ENCODE results near the gene NPIPA1. TPM values are rescaled to one million over a fixed set of nuclear protein-coding genes. Genes with fewer than 3 reads are reported as not detected.
"Not testable (repeated sequence)": the region's sequence is repeated elsewhere in the genome, so short reads cannot be mapped to it uniquely, and the experiment has no call there.

The NPIPA1 gene
- 100 to 1,000 TPM; 102 to 110 (median 105) TPM for polyA plus RNA-seq (ENCODE audit: insufficient read length in 3 of 3)

DNA sequence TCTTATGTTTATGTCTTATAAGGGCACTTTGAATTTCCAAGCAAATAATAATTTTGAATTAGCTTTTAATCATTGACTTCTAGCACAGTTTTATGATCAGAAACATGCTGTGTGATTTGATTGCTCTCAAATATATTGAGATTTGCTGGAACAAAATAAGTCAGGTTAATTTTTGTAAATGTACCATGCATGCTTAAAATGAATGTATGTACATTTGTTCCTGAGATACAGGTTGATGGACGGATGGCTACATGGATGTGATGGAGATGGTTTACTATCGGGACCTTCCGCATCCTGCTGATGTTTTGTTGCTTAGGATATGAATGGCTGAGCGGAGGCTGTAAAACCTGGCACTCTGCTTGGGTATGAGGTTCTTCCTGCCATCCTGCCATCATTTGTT lies at the start of gene NPIPA1:
TSS of gene NPIPA1 (plus strand) at position 301 of the 400 bp plus-strand sequence. CDS start at position 301, 0 bp downstream.
- not testable (repeated sequence) for DNase-seq (ENCODE audit: low read depth in 3 of 3, low spot score in 2 of 3)

DNA sequence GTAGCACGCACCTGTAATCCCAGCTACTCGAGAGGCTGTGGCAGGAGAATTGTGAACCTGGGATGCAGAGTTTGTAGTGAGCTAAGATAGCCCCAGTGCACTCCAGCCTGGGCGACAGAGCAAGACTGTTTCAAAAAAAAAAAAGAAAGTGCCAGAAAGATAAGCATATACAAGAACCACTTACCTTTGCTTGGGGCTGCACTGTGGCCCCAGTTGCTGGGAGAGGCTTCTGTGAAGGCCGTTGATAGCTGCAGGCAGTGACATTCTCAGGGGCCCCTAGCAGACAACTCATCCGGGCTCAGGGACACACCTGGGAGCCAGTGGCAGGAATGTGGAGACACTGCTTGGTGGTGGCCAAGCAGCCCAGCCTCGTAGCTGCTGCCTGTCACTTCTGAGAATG lies 45.1 kb upstream of the NPIPA1 start:
- not testable (repeated sequence) for DNase-seq (ENCODE audit: low read depth in 3 of 3, low spot score in 2 of 3)

DNA sequence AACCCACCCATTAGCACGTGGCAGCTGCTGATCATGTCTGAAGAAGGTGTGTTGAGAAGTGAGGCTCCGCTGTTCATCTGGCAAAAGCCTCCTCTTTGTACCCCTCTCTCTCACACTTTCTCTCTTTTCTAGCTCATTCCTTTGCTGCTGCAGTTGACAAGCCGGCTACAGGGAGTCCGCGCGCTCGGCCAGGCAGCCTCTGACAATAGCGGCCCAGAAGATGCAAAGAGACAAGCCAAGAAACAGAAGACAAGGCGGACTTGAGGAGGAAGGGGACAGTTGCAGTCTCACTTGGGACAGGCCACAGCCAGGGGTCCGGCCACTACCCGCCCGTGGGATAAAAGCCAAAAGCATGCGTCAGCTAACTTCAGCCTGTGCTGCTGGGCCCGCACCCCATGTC lies 41.9 kb upstream of the NPIPA1 start:
- not testable (repeated sequence) for DNase-seq (ENCODE audit: low read depth in 3 of 3, low spot score in 2 of 3)

DNA sequence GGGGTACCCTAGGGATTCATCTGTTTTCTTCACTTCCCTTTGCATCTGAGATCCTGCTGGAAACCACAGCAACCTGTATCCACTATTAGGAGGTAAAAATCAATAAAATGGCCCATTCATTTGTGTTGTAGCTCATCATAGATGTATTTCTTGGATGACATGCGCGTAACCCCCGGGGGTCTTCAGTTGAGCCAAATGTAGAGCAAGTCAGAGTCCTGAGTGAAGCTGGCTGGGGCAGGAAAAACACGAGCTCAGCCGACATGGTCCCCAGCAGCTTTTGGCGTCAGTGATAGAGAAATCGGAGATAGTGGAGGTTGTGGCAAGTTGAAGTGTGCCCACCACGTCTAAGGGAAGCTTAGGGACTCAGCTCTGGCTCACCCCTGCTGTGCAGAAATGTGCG lies 41.2 kb upstream of the NPIPA1 start:
- not testable (repeated sequence) for DNase-seq (ENCODE audit: low read depth in 3 of 3, low spot score in 2 of 3)

DNA sequence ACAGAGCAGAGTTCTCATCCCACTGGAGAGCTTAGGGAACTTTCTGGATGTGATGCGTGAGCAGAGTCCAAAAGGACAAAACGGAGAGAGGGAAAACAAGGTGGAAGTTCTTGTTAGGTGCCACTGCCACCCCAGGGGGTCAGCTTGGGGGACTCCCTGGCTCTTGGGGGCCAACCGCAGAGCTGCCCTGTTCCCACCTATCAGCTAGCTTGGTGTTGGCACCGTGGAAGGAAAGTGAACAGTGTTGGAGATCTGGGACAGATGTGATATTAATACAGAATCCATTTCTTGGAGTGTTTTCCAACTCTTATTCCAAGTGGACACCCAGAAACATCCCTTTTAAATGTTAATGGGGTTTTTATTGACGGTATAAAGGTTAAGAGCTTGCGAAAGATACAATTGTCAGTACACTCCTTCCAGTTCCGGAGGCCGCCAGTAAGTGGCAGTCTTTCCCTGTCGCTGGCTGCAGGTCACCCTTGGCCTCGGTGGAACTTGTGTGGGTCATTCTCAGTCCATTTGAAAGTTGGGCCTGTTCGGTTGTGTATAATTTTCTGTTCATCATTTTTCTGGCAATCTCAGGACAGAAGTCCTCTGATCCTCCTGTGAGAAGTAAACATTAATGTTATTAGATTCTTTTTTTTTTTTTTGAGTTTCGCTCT lies 40.1 kb upstream of the NPIPA1 start:
- not testable (repeated sequence) for DNase-seq (ENCODE audit: low read depth in 3 of 3, low spot score in 2 of 3)

DNA sequence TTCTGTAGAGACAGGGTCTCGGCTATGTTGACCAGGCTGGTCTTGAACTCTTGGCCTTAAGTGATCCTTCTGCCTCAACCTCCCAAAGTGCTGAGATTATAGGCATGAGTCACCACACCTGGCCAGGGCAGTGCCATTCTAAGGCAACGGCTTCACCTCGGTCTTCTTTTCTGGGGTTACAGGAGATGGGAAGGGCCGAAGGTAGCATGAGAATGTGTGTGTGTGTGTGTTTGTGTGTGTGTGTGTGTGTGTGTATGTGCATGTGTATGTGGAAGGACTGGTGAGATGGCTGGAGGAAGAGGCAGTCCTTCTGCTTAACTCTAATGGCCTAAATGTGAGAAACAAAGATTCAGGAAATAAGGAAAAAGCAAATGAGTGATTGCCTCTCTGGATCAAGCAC lies 39.1 kb upstream of the NPIPA1 start:
- DNase-seq (ENCODE audit: low read depth in 3 of 3, low spot score in 2 of 3) = not testable (repeated sequence)

DNA sequence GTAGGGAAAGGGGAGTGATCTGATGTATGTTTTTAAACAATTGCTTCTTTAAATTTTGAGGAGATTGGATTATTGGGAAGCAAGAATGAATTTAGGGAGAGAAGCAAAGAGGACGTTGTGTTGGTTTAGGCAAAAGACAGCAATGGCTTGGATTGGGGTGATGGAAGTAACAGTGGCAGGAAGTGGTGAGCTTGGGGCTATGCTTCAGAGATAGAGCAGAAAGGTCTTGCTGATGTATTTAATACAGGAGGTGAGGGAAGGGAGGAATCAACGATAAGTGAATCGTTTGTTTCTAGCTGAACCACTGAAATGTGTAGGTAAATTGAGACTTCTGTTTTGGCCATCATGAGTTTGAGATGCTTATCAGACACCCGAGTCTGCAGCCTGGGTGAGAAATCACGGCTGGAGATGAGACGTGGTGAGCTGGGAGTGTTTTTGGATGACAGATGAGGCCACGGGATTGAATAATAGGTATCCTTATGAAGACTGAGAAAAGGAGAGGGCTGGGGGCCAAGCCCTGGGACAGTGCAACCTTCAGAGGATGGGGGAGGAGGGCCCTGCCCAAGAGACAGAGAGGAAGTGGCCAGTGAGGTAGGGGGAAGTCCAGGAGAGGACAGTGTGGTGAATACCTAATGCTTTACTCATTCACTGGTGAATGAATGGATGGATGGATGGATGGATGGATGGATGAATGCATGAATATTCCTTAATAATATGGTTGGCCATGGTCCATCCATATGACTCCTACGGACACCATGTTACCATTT lies 33.9 kb upstream of the NPIPA1 start:
- DNase-seq (ENCODE audit: low read depth in 3 of 3, low spot score in 2 of 3) = not testable (repeated sequence)

DNA sequence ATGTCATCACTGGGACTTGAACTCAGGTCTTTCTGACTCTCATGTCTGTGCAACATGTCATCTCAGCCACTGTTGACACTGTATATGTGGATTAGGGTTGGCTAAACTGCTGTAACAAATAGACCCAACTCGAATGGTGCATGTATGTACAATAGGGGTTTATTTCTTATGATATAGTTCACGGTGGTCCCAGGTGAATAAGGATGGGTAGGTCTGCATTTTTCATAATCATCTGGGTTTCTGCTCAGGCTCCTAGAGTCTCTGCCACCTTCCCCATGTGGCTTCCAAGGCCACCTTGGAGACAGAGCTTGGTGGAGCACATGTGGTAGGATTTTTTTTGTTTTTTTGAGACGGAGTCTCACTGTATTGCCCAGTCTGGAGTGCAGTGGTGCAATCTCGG lies 27.5 kb upstream of the NPIPA1 start:
- not testable (repeated sequence) for DNase-seq (ENCODE audit: low read depth in 3 of 3, low spot score in 2 of 3)

DNA sequence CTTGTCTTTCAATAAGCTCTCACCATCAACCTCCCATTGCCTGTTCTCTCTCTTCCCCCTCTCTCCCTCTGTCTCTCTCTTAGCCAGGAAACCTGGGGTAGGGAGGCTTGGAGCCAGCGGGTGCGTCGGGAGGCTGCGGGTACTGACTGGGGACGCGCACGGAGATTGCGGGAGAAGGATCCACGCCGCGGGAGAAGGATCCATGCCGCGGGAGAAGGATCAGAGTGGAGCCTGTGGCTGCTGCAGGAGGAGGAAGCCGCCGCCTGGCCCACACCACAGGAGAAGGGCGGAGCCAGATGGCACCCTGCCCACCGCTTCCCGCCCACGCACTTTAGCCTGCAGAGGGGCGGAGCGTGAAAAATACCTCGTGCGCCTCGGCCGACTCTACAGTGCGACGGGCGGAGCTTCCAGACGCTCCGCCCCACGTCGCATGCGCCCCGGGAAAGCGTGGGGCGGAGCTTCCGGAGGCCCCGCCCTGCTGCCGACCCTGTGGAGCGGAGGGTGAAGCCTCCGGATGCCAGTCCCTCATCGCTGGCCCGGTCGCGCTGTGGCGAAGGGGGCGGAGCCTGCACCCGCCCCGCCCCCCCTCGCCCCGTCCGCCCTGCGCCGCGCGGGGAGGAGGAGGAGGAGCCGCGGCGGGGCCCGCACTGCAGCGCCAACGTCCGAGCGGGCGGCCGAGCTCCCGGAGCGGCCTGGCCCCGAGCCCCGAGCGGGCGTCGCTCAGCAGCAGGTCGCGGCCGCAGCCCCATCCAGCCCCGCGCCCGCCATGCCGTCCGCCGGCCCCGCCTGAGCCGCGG lies 26.2 kb upstream of the NPIPA1 start:
- not testable (repeated sequence) for DNase-seq (ENCODE audit: low read depth in 3 of 3, low spot score in 2 of 3)

DNA sequence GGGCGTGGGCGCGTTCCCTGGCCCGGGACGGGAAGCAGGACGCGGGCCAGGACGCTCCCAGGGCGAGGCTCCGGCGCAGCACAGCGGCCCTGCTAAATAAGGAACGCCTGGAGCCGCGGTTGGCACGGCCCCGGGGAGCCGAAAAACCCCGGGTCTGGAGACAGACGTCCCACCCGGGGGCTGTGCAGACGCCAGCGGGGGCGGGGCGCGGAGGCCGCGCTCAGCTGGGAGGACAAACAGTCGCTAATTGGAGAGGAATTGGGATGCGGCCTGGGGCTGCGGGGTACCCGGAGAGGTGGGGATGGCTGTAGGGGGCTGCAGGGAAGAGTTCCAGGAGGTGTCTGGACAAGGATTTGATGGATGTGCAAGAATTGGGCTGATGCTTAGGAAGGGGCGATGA lies 25.3 kb upstream of the NPIPA1 start:
- DNase-seq (ENCODE audit: low read depth in 3 of 3, low spot score in 2 of 3) = not testable (repeated sequence)

DNA sequence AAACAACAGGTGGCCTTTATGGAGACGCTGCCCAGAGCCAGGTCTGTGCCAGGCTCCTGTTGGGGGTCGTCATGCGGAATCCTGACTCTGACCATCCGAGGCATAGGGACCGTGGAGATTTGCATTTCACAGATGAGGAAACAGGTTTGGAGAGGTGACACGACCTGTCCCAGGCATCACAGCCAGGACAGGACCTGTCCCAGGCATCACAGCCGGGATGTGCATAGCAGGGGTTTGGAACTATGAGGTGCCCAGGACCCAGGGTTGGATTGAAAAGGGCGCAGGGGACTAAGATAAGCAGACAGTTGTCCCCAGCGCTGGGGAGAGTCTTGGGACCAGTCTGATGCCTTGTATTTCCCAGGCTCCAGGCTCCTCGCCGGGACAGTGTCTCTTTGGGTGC lies 24.7 kb upstream of the NPIPA1 start:
- not testable (repeated sequence) for DNase-seq (ENCODE audit: low read depth in 3 of 3, low spot score in 2 of 3)

DNA sequence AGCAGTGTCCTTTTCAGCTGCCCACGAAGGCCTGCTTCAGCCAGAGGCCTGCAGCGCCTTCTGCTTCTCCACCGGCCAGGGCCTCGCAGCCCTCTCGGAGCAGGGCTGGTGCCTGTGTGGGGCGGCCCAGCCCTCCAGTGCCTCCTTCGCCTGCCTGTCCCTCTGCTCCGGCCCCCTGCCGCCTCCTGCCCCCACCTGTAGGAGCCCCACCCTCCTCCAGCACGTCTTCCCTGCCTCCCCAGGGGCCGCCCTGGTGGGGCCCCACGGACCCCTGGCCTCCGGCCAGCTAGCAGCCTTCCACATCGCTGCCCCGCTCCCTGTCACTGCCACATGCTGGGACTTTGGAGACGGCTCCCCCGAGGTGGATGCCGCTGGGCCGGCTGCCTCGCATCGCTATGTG lies 18.7 kb upstream of the NPIPA1 start:
- not testable (repeated sequence) for DNase-seq (ENCODE audit: low read depth in 3 of 3, low spot score in 2 of 3)

DNA sequence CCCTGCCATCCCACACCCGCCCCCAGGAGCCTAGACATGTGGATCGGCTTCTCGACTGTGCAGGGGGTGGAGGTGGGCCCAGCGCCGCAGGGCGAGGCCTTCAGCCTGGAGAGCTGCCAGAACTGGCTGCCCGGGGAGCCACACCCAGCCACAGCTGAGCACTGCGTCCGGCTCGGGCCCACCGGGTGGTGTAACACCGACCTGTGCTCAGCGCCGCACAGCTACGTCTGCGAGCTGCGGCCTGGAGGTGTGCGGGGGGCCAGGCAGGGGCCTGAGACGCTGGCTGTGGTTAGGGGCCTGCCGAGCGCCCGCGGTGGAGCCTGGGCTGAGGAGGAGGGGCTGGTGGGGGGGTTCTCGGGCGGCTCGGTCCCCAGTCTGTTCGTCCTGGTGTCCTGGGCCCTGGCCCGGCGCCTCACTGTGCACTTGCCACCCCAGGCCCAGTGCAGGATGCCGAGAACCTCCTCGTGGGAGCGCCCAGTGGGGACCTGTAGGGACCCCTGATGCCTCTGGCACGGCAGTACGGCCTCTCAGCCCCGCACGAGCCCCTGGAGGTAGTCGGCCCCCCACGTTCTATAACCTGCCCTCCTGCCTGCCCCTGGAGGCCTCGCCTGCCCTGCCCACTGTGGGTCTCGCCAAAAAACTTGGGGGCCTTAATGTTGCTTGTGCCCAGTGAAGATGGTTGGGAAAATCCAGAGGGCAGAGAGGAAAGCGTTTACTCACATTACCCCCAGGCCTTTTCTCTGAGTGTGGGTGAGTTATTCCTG lies 17.2 kb upstream of the NPIPA1 start:
- not testable (repeated sequence) for DNase-seq (ENCODE audit: low read depth in 3 of 3, low spot score in 2 of 3)

DNA sequence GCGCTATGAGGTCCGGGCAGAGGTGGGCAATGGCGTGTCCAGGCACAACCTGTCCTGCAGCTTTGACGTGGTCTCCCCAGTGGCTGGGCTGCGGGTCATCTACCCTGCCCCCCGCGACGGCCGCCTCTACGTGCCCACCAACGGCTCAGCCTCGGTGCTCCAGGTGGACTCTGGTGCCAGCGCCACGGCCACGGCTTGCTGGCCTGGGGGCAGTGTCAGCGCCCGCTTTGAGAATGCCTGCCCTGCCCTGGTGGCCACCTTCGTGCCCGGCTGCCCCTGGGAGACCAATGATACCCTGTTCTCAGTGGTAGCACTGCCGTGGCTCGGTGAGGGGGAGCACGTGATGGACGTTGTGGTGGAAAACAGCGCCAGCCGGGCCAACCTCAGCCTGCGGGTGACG lies 15.0 kb upstream of the NPIPA1 start:
- not testable (repeated sequence) for DNase-seq (ENCODE audit: low read depth in 3 of 3, low spot score in 2 of 3)

DNA sequence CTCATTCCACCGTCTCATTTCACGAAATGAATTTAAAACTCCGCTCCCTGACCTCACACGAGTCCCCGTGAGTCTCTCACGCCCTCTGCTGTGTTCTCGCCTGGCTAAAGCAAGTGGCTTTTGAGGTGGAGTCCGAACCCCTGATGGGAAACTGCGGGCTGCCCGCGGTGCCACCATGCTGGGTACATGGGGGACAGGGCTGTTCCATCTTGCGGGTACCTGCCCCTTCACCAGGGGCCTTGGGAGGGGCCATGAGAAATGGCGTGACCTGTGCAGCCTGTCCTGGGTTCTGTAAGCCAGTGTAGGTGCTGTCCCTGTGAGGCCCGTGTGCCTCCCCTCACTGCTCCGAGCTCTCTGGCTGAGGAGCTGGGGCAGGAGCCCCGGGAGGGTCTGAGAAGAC lies 14.3 kb upstream of the NPIPA1 start:
- DNase-seq (ENCODE audit: low read depth in 3 of 3, low spot score in 2 of 3) = not testable (repeated sequence)

DNA sequence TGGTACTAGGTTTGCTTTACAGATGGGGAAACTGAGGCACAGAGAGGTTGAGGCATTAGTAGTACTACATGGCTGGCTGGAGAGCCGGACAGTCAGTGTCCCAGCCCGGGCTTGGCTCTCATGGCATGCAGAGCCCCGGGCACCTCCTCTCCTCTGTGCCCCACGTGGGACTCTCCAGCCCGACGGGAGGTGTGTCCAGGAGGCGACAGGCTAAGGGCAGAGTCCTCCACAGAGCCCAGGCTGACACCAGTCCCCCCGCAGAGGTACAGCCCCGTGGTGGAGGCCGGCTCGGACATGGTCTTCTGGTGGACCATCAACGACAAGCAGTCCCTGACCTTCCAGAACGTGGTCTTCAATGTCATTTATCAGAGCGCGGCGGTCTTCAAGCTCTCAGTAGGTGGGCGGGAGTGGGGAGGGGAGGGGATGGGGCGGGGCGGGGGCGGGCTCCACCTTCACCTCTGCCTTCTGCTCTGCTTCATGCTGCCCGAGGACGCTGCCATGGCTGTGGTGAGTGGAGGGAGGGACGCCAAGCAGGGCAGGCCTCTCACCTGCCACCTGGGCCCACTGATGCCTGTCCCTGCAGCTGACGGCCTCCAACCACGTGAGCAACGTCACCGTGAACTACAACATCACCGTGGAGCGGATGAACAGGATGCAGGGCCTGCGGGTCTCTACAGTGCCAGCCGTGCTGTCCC lies 13.7 kb upstream of the NPIPA1 start:
- not testable (repeated sequence) for DNase-seq (ENCODE audit: low read depth in 3 of 3, low spot score in 2 of 3)

DNA sequence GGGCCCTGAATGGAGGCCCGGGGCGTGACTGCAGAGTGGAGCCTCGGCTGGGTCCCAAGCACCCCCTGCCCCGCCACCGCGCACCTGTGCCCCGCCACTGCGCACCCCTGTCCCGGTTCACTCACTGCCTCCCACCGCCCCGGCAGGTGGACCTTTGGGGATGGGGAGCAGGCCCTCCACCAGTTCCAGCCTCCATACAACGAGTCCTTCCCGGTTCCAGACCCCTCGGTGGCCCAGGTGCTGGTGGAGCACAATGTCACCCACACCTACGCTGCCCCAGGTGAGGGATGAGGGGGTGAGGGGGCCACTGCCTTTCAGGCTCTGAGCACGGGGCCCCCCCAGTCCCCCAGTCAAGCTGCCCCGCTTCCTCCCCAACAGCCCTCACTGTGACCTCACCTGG lies 12.9 kb upstream of the NPIPA1 start:
- DNase-seq (ENCODE audit: low read depth in 3 of 3, low spot score in 2 of 3) = not testable (repeated sequence)

DNA sequence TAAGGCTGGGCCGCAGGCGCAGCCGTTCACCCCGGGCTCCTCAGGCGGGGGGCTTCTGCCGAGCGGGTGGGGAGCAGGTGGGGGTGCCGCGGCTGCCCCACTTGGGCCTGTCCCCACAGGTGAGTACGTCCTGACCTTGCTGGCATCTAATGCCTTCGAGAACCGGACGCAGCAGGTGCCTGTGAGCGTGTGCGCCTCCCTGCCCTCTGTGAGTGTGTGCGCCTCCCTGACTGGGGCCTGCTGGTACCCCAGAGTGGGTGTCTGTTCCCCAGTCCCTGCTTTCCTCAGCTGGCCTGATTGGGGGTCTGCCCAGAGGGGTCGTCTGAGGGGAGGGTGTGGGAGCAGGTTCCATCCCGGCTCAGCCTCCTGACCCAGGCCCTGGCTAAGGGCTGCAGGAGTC lies 12.3 kb upstream of the NPIPA1 start:
- DNase-seq (ENCODE audit: low read depth in 3 of 3, low spot score in 2 of 3) = not testable (repeated sequence)

DNA sequence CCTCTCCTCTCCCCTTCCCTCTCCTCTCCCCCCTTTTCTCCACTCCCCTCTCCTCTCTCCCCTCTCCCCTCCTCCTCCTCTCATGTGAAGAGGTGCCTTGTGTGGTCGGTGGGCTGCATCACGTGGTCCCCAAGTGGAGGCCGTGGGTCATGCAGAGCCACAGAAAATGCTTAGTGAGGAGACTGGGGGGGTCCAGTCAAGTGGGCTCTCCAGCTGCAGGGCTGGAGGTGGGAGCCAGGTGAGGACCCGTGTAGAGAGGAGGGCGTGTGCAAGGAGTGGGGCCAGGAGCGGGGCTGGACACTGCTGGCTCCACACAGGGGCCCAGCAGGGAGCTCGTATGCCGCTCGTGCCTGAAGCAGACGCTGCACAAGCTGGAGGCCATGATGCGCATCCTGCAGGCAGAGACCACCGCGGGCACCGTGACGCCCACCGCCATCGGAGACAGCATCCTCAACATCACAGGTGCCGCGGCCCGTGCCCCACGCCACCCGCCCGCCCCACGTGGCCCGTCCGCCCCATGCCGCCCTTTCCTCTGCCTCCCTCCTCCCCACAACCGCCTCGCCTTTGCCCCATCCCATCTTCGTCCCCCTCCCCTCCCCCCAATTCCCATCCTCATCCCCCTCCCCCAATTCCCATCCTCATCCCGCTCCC lies 9.1 kb upstream of the NPIPA1 start:
- DNase-seq (ENCODE audit: low read depth in 3 of 3, low spot score in 2 of 3) = not testable (repeated sequence)

All from right renal cortex interstitium (tissue), 3 donors.